Right renal cortex interstitium (tissue), 3 donors: ENCODE data around the gene DGKE. TPM values are rescaled to one million over a fixed set of nuclear protein-coding genes. Genes with fewer than 3 reads are reported as not detected.

Source experiments
- DNase-seq, 3 donors: peaks; one replicate each; pipeline ENCODE4 v3.0.0-alpha.2; 2013; ENCODE audit warnings: low read depth in 3 of 3, low spot score in 2 of 3
- polyA plus RNA-seq, 3 donors: library from polyadenylated mRNA; unstranded; fragments of 120-200 nt; gene quantifications; one replicate each; pipeline ENCODE4 v1.2.1, GENCODE V29; 2013; ENCODE audit not compliant: insufficient read length in 3 of 3

Gene DGKE
- 1 to 10 TPM; 3.2 to 3.5 (median 3.4) TPM for polyA plus RNA-seq

DNA sequence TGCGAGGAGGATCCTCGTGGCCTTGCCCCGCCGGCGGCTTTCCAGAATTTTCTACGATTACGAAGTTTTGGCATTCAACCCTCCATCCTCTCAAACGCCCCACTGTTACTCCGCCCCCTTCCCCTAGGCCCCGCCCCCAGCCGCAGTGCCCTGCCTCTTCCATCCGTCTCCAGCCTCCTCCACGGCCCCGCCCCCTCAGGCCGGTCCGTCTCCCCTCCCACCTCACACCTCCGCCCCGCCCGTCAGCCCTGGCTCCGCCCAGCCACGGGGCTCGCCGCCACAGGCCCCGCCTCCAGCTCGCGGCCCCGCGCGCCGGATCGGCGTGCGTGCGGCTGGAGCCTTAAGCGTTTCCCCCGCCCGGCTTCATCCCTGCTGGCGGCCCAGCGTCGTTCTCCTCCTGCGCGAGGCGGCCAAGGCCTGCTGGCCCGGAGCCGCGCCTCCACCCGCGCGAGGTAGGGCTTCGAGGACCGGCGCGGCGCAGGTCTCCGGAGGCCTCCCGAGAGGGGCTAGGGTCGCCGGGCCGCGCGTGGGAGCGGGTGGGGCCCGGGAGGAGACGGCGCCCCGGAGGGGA lies at the start of gene DGKE, which contains the start of gene C17orf67:
DGKE (plus strand) TSS at position 343 of the 571 bp plus-strand sequence. CDS start 645 bp downstream, outside the sequence.
C17orf67 (minus strand) TSS at position 112 of the 571 bp plus-strand sequence. CDS start 18,110 bp downstream, outside the sequence.
- DNase-seq = peak; percentile 74 to 87 (median 84)

- no peak for DNase-seq
These were observed 48.5 kb upstream of the DGKE start for GRCh38 chr17:56785405-56785804.

DNA sequence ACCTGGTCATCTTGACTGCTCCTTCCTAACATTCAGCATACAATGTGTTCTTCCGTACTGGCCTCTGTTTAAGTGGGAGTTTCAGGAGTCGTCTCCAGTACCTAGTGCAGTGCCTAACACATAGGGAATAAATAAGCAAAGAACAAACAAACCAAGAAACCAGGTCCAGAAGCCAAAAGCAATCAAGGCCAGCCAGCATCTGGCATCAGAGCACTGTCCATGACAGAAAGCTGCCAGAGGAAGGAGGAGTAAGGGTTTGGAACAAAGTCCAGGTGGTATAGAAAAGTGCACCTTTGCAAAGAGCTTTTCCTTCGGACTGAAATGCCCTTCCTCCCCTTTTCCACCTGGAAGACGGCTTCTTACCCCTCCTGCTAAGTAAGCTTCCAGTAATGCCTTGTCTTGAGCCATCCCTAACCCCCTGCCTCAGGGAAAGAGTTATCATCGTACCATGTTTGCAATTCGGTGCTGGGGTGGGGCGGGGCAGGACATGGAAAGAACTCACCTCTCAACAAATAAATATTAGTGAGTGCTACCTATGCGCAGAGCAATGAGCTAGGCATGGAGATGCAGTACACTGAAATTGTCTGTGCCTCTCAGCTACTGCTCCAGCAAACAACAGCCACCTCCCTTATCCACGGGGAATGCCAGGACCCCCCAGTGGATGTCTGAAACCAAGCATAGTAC lies 47.8 kb upstream of the DGKE start:
- no peak for DNase-seq

DNA sequence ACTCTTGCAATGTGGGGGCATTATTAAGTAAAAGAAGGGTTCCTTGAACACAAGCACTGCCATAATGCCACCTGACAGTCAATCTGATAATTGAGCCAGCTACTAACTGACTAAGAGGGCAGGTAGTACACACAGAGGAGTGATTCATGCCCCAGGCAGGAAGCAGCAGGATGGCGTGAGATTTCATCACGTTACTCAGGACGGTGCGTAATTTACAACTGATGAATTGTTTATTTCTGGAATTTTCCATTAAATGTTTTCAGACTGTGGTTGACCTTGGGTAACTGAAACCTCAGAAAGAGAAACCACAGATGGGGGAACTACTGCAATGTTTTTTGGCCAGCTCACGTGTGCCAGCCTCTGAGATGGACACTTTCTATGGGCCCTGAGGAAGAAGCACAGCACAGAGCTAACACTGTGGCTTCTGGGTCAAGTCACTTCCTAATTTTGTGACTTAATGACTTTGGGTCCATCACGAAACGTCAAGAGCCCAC lies 46.9 kb upstream of the DGKE start:
- no peak for DNase-seq

GRCh38 chr17:56792267-56792666 lies 41.7 kb upstream of the DGKE start:
- DNase-seq = no peak

DNA sequence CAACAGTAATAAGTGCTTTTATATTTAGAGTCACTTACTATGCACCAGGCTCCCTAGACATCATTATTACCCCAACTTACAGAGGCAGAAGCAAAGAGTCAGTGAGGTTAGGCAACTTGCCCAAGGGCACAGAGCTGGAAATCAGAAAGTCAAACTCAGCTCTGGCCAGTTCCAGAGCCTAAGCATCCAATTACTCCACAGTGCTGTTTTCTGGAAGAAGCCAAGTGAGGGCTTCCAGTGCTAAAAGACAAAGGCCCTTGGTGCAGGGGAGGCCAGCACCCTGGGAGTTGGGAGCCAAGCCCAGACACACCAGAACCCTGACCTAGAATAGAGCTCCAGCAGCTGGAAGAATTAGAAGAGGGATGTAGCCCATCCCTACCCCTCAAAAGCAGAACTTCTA lies 40.4 kb upstream of the DGKE start:
- no peak for DNase-seq

GRCh38 chr17:56793957-56794356 lies 40.0 kb upstream of the DGKE start:
- no peak for DNase-seq

DNA sequence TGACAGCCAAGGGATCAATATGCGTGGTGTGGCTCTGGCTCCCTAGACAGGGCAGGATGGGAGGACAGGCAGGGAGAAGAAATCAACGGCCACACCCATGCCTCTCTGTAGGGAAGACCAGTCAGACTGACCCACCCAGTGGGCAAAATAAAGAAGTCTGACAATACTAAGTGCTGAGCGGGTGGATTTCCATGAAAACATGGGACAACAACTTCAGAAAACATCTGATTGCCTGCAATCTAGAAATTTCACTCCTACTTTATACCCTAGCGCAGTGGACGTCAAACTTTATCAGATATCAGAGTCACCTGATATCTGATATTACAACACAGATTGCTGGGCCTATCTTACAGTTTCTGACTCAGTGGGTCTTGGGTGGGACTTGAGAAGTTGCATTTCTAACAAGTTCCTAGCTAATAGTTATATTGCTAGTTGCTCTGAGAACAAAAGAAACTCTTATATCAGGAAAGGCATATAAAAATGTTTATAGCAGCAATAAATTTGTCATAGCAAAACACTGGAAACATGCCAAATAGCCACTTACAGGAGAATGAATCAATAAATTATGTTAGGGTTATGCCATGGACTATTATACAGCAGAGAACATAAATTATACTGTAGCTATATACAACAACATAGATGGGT lies 38.6 kb upstream of the DGKE start:
- DNase-seq = no peak

- no peak for DNase-seq
These were observed 37.4 kb upstream of the DGKE start for GRCh38 chr17:56796536-56796935.

DNA sequence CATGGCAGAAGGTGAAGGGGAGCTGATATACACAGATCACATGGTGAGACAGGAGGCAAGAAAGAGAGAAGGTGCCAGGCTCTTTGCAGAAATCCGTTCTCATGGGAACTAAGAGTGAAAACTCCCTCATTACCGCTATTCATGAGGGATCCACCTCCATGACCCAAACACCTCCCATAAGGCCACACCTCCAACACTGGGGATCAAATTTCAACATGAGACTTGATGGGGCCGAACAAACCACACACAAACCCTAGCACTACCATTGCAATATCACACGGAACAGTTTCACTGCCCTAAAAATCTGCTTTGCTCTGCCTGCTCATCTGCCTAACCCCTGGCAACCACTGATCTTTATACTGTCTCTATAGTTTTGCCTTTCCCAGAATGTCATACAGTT lies 35.0 kb upstream of the DGKE start:
- DNase-seq = no peak

- DNase-seq = no peak
These were observed 32.3 kb upstream of the DGKE start for GRCh38 chr17:56801459-56802178.

DNA sequence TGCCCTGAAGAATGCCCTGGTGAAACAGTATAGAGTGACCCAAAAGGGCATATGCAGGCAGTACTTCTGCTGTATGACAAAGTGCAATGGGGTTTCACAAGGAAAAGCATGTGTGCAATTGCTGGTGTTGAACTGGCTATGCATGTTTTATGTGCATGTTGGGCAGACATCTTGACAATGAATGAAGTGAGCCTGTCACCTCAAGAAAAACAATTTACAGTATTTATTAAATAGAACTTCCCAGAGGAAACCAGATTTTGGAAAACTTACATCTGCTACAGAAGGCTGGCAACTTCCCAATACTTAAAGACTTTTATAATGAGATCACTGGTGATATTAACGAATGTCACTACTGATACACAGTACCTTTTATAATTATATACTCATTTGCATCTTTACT lies 30.9 kb upstream of the DGKE start:
- no peak for DNase-seq

DNA sequence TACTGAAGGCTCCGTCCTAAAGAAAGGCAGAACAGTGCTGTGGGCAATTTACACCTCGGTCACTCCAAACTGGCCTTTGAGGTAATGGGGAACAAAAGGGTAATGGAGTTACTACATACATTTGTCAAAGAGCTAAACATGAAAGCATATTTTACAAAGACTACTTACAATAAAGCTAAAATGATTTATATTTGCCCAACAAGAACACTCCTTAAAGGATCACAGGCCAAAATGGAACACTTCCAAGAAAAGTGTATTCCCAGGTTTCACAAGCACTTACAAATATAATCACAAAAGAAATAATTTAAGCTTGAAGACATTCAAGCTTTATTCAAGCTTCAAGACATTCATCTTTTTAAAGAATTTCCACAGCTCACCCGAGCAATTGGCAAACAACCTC lies 29.5 kb upstream of the DGKE start:
- DNase-seq = no peak

- DNase-seq = no peak
These were observed 27.0 kb upstream of the DGKE start for GRCh38 chr17:56806949-56807348.

- DNase-seq = no peak
These were observed 26.2 kb upstream of the DGKE start for GRCh38 chr17:56807723-56808122.

- DNase-seq = no peak
These were observed 25.4 kb upstream of the DGKE start for GRCh38 chr17:56808503-56808902.

- no peak for DNase-seq
These were observed 24.7 kb upstream of the DGKE start for GRCh38 chr17:56809106-56809819.

- no peak for DNase-seq
These were observed 24.2 kb upstream of the DGKE start for GRCh38 chr17:56809820-56810179.

GRCh38 chr17:56810343-56810742 lies 23.6 kb upstream of the DGKE start:
- DNase-seq = no peak
